AG04450 (cell line): Measurements from ENCODE around the gene ELOF1. TPM values are rescaled to one million over a fixed set of nuclear protein-coding genes. Genes with fewer than 3 reads are reported as not detected.
"Not testable (repeated sequence)": the region's sequence is repeated elsewhere in the genome, so short reads cannot be mapped to it uniquely, and the experiment has no call there.

Experiments used
- CTCF ChIA-PET: fragments of 300-600, 350-600 bp; formaldehyde crosslinking; extraction: SDS; loops from one replicate; lab custom pipeline; 2022; ENCODE audit warnings: antibody characterized with exemption, inconsistent platforms; lab: Charles Lee
- POLR2A ChIA-PET: fragments of 350-600 bp; formaldehyde crosslinking; extraction: SDS; loops from one replicate; lab custom pipeline; 2021; ENCODE audit warnings: antibody characterized with exemption, inconsistent platforms; lab: Yijun Ruan, JAX
- DNase-seq: peaks from one replicate; pipeline ENCODE4 v3.0.0-alpha.2; 2011; ENCODE audit warnings: low read depth, low spot score
- H3K27ac ChIP-seq: one replicate; pipeline ENCODE4 v1.5.1; 2012; ENCODE audit warnings: low read depth, low read length, control low read depth
- H3K27me3 ChIP-seq: one replicate; pipeline ENCODE4 v1.6.0; 2012; ENCODE audit warnings: low read length; ENCODE audit not compliant: control insufficient read depth, insufficient read depth
- H3K4me3 ChIP-seq: 2 replicates; pipeline ENCODE4 v1.5.1; 2011; ENCODE audit warnings: mild to moderate bottlenecking, low read depth, low read length, control low read depth
- H3K9me3 ChIP-seq: 2 replicates; pipeline ENCODE4 v1.5.1; 2012; ENCODE audit warnings: low read length; ENCODE audit not compliant: control insufficient read depth, insufficient read depth
- CTCF ChIP-seq: IDR thresholded peaks from 2 replicates; pipeline ENCODE4 v1.5.1; 2011; ENCODE audit warnings: low read depth, low read length, control low read depth, inconsistent platforms
- polyA minus RNA-seq: library from RNA; depleted of rRNA, polyadenylated mRNA; stranded (reverse); fragments of >200 nt; gene quantifications from 2 replicates; pipeline ENCODE4 v1.2.3, GENCODE V29; 2011; rRNA and poly(A)+ RNA removed
- polyA plus RNA-seq: library from polyadenylated mRNA; depleted of rRNA; stranded (reverse); fragments of >200 nt; gene quantifications from 2 replicates; pipeline ENCODE4 v1.2.3, GENCODE V29; 2011; rRNA removed

Gene ELOF1
- polyA plus RNA-seq, result 51.7 and 60.4 TPM in 2 replicates
- polyA minus RNA-seq, result 34.0 and 51.4 TPM in 2 replicates

GRCh38 chr19:11558881-11559828 is at the start of gene ELOF1:
Gene ELOF1 (minus strand): TSS chr19:11559230. CDS start chr19:11554347, 4,883 bp downstream.
- DNase-seq, result peak; percentile 97
- H3K27me3 ChIP-seq, result no peaks in the 10 kb centered on the region
- H3K27ac ChIP-seq, result peak within 1 kb of the TSS; percentile 47
- peak; percentile 32 for TF ChIP-seq CTCF
- no peaks in the 10 kb centered on the region; the same call in 1 of the 2 replicates for H3K9me3 ChIP-seq
- peak within 1 kb of the TSS; percentile 96 for H3K4me3 ChIP-seq
- ChIA-PET CTCF (interaction anchor here (1.0 to 3.6 kb wide), 9 partner anchors 10 to 177 kb away, joined by 3 to 22 read pairs (median 5); partner anchors contain the start of gene CNN1), POLR2A (interaction anchor here (0.6 to 1.1 kb wide), 4 partner anchors 20 to 530 kb away, joined by 3 read pairs; partner anchors contain the start of genes CNN1 and ECSIT)

- no peak for TF ChIP-seq CTCF
- ChIA-PET POLR2A (no interaction called here), CTCF (interaction anchor here (0.6 kb wide), 1 partner anchor 1008 kb away, joined by 4 read pairs; no protein-coding TSS in a partner anchor)
- Histone ChIP-seq H3K4me3 (no peak overlapping the region), H3K9me3 (peaks cover 19% of the 10 kb centered on the region), H3K27me3 (no peaks in the 10 kb centered on the region), H3K27ac (no peak overlapping the region)
- DNase-seq, result no peak
These were observed 47.5 kb upstream of the ELOF1 start for GRCh38 chr19:11606484-11606883.

GRCh38 chr19:11599704-11600103 is 40.7 kb upstream of the ELOF1 start:
- H3K4me3 ChIP-seq, H3K9me3 ChIP-seq, H3K27me3 ChIP-seq, DNase-seq, POLR2A ChIA-PET, CTCF ChIA-PET, H3K27ac ChIP-seq: not testable (repeated sequence)

- CTCF ChIA-PET, result interaction anchor here (0.5 kb wide), 1 partner anchor 40 kb away, joined by 3 read pairs; no protein-coding TSS in a partner anchor
- H3K4me3 ChIP-seq, result peak overlapping the region; percentile 87
- DNase-seq, result no peak
- no peaks in the 10 kb centered on the region for H3K27me3 ChIP-seq
- no peak for TF ChIP-seq CTCF
- H3K9me3 ChIP-seq, result no peaks in the 10 kb centered on the region; the same call in 1 of the 2 replicates
- POLR2A ChIA-PET, result no interaction called here
- H3K27ac ChIP-seq, result no peak overlapping the region
These were observed 39.7 kb upstream of the ELOF1 start for GRCh38 chr19:11598746-11599145.

GRCh38 chr19:11598103-11598483 is 39.1 kb upstream of the ELOF1 start:
- ChIA-PET CTCF (interaction anchor here (0.6 to 1.4 kb wide), 2 partner anchors 10 to 171 kb away, joined by 3 to 4 read pairs; no protein-coding TSS in a partner anchor), POLR2A (no interaction called here)
- Histone ChIP-seq H3K27me3 (no peaks in the 10 kb centered on the region), H3K9me3 (no peaks in the 10 kb centered on the region; the same call in 1 of the 2 replicates), H3K27ac (peak overlapping the region; percentile 88), H3K4me3 (peak overlapping the region; percentile 87)
- DNase-seq, result no peak
- TF ChIP-seq CTCF, result no peak
